DND-41 (cell line): ENCODE data around the gene NOS1.

Experiments
- ATAC-seq: fragments of 200-7000 bp; cut with Tn5 transposase; 3 replicates; pipeline ENCODE4 v1.9.1; 2021; ENCODE audit warnings: low read depth; ENCODE audit not compliant: insufficient read depth
- DNase-seq: peaks from one replicate; pipeline ENCODE4 v3.0.0-alpha.2; 2020
- H2AFZ ChIP-seq: 2 replicates; pipeline ENCODE4 v1.6.0; 2012; ENCODE audit warnings: low read depth, low read length
- H3K27ac ChIP-seq: 2 replicates; pipeline ENCODE4 v1.5.1; 2012; ENCODE audit warnings: low read length, inconsistent platforms
- H3K27me3 ChIP-seq: fragments of 200-600 bp; sonication (generic); 2 replicates; pipeline ENCODE4 v1.6.0; 2012; ENCODE audit warnings: low read length, mild to moderate bottlenecking, inconsistent platforms; ENCODE audit not compliant: insufficient read depth, poor library complexity
- H3K36me3 ChIP-seq: 2 replicates; pipeline ENCODE4 v1.5.1; 2012; ENCODE audit warnings: low read length, inconsistent platforms; ENCODE audit not compliant: insufficient read depth
- H3K4me1 ChIP-seq: 2 replicates; pipeline ENCODE4 v1.5.1; 2012; ENCODE audit warnings: mild to moderate bottlenecking, low read length; ENCODE audit not compliant: insufficient read depth
- H3K4me2 ChIP-seq: 2 replicates; pipeline ENCODE4 v1.6.0; 2012; ENCODE audit warnings: mild to moderate bottlenecking, moderate library complexity, low read length, inconsistent platforms; ENCODE audit not compliant: insufficient read depth
- H3K4me3 ChIP-seq, 2 experiments: fragments of 200-600 bp in 1 of 2; shearing (Covaris generic) in 1 of 2; 2 replicates each; pipeline ENCODE4 v1.5.1; 2012 to 2016; ENCODE audit warnings: inconsistent platforms in 2 of 2, low read length in 2 of 2, mild to moderate bottlenecking in 2 of 2, low read depth in 1 of 2, moderate library complexity in 1 of 2
- H3K79me2 ChIP-seq: 2 replicates; pipeline ENCODE4 v1.6.0; 2012; ENCODE audit warnings: low read length, inconsistent platforms; ENCODE audit not compliant: insufficient read depth
- H3K9ac ChIP-seq: 2 replicates; pipeline ENCODE4 v1.6.0; 2012; ENCODE audit warnings: low read depth, mild to moderate bottlenecking, inconsistent platforms, low read length, moderate library complexity
- H3K9me3 ChIP-seq: 2 replicates; pipeline ENCODE4 v1.5.1; 2012; ENCODE audit warnings: low read length, moderate library complexity, mild to moderate bottlenecking, inconsistent platforms; ENCODE audit not compliant: insufficient read depth, severe bottlenecking
- H4K20me1 ChIP-seq: 2 replicates; pipeline ENCODE4 v1.6.0; 2012; ENCODE audit warnings: low read length; ENCODE audit not compliant: insufficient read depth
- EZH2 ChIP-seq: IDR thresholded peaks from 3 replicates; pipeline ENCODE4 v1.6.1; 2012; ENCODE audit warnings: borderline replicate concordance, low read depth, mild to moderate bottlenecking, moderate library complexity, low read length, inconsistent platforms; ENCODE audit not compliant: severe bottlenecking
- TF ChIP-seq, protein P1 (sequence below): IDR thresholded peaks from 2 replicates; pipeline ENCODE4 v1.5.1; 2012; ENCODE audit warnings: borderline replicate concordance, low read length, moderate library complexity, mild to moderate bottlenecking; ENCODE audit not compliant: poor library complexity, severe bottlenecking; ENCODE audit errors: extremely low read depth

NOS1 gene

DNA sequence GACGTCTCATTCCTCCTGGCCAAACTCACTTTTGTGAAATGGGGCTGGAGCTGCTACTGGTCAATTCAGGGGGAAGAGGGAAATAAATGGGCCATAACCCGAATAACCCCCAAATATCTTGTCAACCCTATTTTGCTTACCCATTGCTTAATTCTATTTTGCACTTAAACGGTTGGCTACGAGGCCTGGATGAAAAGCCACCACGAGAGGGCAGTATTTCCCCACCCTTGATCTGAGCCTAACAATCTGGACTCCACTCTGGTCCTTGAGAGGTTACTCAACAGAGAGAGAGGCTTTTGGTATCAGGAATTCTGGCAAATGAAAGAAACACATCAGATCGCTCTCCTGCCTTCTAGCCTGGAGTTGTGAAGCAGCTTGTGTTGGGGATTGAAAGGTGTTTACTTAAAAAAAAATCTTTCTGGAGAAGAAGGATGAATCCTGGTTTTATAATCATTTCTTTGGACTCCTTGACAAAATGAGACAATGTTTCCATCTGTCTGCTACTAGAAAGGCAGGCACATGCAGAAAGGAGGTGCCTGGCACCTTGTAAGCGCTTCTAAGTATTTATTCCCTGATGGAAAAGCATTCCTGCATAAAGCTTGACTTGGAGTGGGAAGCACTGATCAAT lies 148.7 kb downstream of the NOS1 start:
- Histone ChIP-seq H3K4me2 (no peak overlapping the region), H3K4me3 (no peak overlapping the region), H3K27ac (no peak overlapping the region), H3K9ac (no peak overlapping the region), H3K9me3 (no peaks in the 10 kb centered on the region), H2AFZ (no peak overlapping the region), H3K36me3 (no peaks in the 10 kb centered on the region), H3K79me2 (no peaks in the 10 kb centered on the region), H3K27me3 (peaks cover 17% of the 10 kb centered on the region), H3K4me1 (no peaks in the 10 kb centered on the region), H4K20me1 (no peaks in the 10 kb centered on the region; the same call in 1 of the 2 replicates)
- ATAC-seq (peak; percentile 81), DNase-seq (peak; percentile 69)
- no peak for TF ChIP-seq EZH2
- TF ChIP-seq, protein P1, sequence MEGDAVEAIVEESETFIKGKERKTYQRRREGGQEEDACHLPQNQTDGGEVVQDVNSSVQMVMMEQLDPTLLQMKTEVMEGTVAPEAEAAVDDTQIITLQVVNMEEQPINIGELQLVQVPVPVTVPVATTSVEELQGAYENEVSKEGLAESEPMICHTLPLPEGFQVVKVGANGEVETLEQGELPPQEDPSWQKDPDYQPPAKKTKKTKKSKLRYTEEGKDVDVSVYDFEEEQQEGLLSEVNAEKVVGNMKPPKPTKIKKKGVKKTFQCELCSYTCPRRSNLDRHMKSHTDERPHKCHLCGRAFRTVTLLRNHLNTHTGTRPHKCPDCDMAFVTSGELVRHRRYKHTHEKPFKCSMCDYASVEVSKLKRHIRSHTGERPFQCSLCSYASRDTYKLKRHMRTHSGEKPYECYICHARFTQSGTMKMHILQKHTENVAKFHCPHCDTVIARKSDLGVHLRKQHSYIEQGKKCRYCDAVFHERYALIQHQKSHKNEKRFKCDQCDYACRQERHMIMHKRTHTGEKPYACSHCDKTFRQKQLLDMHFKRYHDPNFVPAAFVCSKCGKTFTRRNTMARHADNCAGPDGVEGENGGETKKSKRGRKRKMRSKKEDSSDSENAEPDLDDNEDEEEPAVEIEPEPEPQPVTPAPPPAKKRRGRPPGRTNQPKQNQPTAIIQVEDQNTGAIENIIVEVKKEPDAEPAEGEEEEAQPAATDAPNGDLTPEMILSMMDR: peak; percentile 97

DNA sequence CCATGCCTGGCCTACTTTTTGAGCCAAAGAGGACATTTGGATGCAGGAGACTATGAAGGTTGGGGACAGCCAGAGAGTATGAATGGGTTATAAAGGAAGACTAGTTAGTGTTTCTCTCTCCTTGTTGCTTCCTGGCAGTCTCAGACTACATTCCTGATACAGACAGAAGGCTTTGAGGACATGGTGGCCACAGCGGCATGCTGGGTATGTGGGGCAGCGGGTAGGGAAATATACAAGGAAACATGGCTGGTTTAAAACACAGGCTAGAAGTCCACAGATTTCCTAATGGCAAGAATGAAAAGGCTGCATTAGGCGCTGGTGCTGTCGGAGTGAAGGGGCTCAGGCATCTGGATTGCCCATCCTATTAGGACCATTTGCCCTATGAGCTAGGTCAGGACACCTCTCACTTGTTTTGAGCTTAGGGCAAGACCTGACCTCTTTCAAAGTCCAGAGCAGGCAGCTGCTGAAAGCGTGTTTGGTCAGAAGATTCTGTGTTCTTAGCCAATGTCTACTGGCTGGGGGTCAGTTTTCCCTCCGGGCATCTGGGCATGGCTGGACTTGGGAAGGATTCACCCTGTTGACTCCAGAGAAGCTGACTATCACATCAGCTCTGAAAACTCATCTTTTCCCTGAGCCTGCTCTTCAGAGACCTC lies 151.0 kb downstream of the NOS1 start:
- no peak for DNase-seq
- peaks cover 23% of the 10 kb centered on the region for H3K27me3 ChIP-seq
- ATAC-seq: no peak

GRCh38 chr12:117209626-117210025 lies 151.8 kb downstream of the NOS1 start:
- H4K20me1 ChIP-seq: no peaks in the 10 kb centered on the region; the same call in 1 of the 2 replicates
- no peak overlapping the region for H3K4me2 ChIP-seq
- H3K27ac ChIP-seq: no peak overlapping the region
- H3K9me3 ChIP-seq: no peaks in the 10 kb centered on the region
- no peak overlapping the region for H3K4me3 ChIP-seq
- H3K79me2 ChIP-seq: no peaks in the 10 kb centered on the region
- TF ChIP-seq EZH2: no peak
- TF ChIP-seq, protein P1: no peak
- H3K9ac ChIP-seq: no peak overlapping the region
- DNase-seq: no peak
- H3K27me3 ChIP-seq: peaks cover 18% of the 10 kb centered on the region
- no peak overlapping the region for H2AFZ ChIP-seq
- H3K4me1 ChIP-seq: no peaks in the 10 kb centered on the region
- H3K36me3 ChIP-seq: no peaks in the 10 kb centered on the region
- no peak for ATAC-seq

More for the DNA sequence above, 151.0 kb downstream of the NOS1 start:
- Histone ChIP-seq H3K27ac (no peak overlapping the region), H3K4me2 (no peak overlapping the region), H3K79me2 (no peaks in the 10 kb centered on the region), H3K4me1 (no peaks in the 10 kb centered on the region), H3K36me3 (no peaks in the 10 kb centered on the region), H3K9me3 (no peaks in the 10 kb centered on the region), H3K9ac (no peak overlapping the region), H3K4me3 (no peak overlapping the region), H4K20me1 (no peaks in the 10 kb centered on the region; the same call in 1 of the 2 replicates), H2AFZ (no peak overlapping the region)
- TF ChIP-seq, protein P1: no peak
- no peak for TF ChIP-seq EZH2
